22Rv1 (cell line): Measurements from ENCODE around the gene NEURL1.

ENCODE experiments used
- CTCF ChIP-seq: fragments of 450-650 bp; IDR thresholded peaks from 2 replicates; pipeline ENCODE4 v1.5.1; 2017; ENCODE audit warnings: mild to moderate bottlenecking
- ZFX ChIP-seq: fragments of 450-650 bp; IDR thresholded peaks from 2 replicates; pipeline ENCODE4 v1.6.1; 2017; ENCODE audit warnings: antibody characterized with exemption, borderline replicate concordance

GRCh38 chr10:103572347-103573204 lies 79.1 kb downstream of the NEURL1 start:
- no peak for TF ChIP-seq CTCF
- no peak for TF ChIP-seq ZFX
